ENCODE data around the gene FLNB. TPM values are rescaled to one million over a fixed set of nuclear protein-coding genes. Genes with fewer than 3 reads are reported as not detected.

FLNB gene
- total RNA-seq, 1 donor from 2014 or later = 115 TPM

DNA sequence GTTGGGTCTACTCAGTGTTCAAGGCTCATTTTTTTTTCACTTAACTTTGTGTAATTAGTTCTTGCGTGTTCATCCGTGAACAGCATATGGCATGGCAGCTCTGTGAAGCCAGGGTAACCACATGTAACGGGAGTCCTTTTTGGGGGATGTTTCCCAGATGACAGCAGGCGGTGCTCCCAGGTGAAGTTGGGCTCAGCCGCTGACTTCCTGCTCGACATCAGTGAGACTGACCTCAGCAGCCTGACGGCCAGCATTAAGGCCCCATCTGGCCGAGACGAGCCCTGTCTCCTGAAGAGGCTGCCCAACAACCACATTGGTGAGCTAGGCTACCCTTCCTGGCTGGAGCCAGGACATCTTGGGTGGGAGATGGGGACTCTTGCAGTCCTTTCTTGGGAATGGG lies 139.8 kb downstream of the FLNB start:
- TF ChIP-seq, protein P1, sequence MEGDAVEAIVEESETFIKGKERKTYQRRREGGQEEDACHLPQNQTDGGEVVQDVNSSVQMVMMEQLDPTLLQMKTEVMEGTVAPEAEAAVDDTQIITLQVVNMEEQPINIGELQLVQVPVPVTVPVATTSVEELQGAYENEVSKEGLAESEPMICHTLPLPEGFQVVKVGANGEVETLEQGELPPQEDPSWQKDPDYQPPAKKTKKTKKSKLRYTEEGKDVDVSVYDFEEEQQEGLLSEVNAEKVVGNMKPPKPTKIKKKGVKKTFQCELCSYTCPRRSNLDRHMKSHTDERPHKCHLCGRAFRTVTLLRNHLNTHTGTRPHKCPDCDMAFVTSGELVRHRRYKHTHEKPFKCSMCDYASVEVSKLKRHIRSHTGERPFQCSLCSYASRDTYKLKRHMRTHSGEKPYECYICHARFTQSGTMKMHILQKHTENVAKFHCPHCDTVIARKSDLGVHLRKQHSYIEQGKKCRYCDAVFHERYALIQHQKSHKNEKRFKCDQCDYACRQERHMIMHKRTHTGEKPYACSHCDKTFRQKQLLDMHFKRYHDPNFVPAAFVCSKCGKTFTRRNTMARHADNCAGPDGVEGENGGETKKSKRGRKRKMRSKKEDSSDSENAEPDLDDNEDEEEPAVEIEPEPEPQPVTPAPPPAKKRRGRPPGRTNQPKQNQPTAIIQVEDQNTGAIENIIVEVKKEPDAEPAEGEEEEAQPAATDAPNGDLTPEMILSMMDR (IDR thresholded peaks at IDR 0.05) = no peak
- Histone ChIP-seq H3K27me3 (no peaks in the 10 kb centered on the region), H3K9me3 (no peaks in the 10 kb centered on the region), H3K36me3 (peaks cover 51% of the 10 kb centered on the region), H3K4me1 (no peaks in the 10 kb centered on the region), H3K4me3 (no peak overlapping the region), H3K27ac (no peak overlapping the region)
- no peak for ATAC-seq
- DNase-seq = no peak
- intact Hi-C loops (cut with DNase I) = no loop called here

DNA sequence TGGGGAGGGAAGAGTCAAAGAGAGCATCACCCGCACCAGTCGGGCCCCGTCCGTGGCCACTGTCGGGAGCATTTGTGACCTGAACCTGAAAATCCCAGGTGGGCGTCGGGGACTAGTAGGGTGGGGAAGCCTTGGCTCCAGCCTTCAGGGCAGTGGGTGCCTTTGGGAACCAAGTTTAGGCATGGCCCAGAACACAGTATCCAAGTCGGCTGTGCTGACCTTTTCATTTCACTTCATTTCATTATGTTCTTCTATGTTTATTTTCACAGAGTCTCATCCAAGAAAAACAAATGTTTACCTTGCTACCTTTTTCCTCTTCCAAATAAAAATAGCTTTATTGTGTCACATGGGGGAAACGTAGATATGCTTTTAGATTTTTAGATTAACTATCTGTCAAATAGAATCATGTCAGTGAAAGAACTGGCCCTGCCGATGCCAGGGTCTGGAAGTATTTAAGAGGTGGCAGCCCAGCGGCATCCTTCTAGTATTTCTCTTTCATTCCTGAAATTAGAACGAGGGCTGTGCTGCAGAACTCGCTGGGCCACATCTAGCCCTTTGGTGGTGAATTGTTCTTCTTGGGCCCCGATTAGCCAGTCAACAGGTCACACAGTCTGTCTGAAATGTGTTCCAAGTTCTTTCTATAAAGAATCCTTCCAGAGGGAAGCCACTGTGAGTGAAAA lies 142.0 kb downstream of the FLNB start:
- peaks cover 67% of the 10 kb centered on the region for H3K36me3 ChIP-seq
- H3K4me1 ChIP-seq = no peaks in the 10 kb centered on the region
- ATAC-seq = no peak
- no peaks in the 10 kb centered on the region for H3K27me3 ChIP-seq
- no peaks in the 10 kb centered on the region for H3K9me3 ChIP-seq
- no peak overlapping the region for H3K27ac ChIP-seq
- no peak overlapping the region for H3K4me3 ChIP-seq
- TF ChIP-seq, protein P1 (IDR thresholded peaks at IDR 0.05) = no peak
- DNase-seq = no peak
- intact Hi-C loops (cut with DNase I) = no loop called here

DNA sequence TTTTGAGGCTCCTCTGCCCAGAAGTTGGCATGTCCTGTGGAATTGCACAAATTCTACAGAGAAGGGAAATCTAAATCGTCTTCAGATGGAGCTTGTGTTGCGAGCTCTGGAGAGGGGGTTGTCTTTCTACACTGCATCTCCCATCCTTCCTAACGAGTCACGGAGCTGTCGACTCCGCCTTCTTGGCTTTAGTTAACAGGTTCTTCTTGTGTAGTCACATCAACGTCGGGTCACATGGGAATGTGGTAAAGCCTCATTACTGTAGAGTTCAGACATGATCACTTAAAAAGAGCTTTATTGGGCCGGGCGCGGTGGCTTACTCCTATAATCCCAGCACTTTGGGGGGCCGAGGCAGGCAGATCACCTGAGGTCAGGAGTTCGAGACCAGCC lies 142.6 kb downstream of the FLNB start:
- ATAC-seq (no peak), DNase-seq (no peak)
- Histone ChIP-seq H3K4me1 (no peaks in the 10 kb centered on the region), H3K4me3 (no peak overlapping the region), H3K9me3 (no peaks in the 10 kb centered on the region), H3K36me3 (peaks cover 71% of the 10 kb centered on the region), H3K27ac (no peak overlapping the region), H3K27me3 (no peaks in the 10 kb centered on the region)
- intact Hi-C loops (cut with DNase I) = no loop called here
- TF ChIP-seq, protein P1 (IDR thresholded peaks at IDR 0.05) = no peak

DNA sequence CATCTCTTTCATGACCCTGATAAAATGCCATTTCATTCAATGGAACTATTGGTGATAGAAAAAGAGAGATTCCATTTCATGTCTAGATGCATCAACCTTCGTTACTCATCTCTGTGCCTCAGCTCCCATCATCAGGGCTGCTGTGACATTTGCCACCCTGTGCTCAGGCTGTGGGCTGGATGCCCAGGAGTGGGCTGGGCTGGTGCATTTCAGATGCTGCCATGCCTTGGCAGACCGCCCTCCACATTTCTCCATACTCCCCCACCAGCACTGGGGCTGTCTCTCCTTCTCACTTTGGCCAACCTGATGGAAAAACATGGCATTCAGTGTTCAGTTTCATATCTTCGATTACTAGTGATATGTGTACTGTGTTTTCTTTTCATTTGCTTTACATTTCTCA lies 143.4 kb downstream of the FLNB start:
- intact Hi-C loops (cut with DNase I) = no loop called here
- Histone ChIP-seq H3K4me3 (no peak overlapping the region), H3K4me1 (no peaks in the 10 kb centered on the region), H3K36me3 (peaks cover 71% of the 10 kb centered on the region), H3K27ac (no peak overlapping the region), H3K27me3 (no peaks in the 10 kb centered on the region), H3K9me3 (no peaks in the 10 kb centered on the region)
- TF ChIP-seq, protein P1 (IDR thresholded peaks at IDR 0.05) = no peak
- DNase-seq (no peak), ATAC-seq (no peak)

DNA sequence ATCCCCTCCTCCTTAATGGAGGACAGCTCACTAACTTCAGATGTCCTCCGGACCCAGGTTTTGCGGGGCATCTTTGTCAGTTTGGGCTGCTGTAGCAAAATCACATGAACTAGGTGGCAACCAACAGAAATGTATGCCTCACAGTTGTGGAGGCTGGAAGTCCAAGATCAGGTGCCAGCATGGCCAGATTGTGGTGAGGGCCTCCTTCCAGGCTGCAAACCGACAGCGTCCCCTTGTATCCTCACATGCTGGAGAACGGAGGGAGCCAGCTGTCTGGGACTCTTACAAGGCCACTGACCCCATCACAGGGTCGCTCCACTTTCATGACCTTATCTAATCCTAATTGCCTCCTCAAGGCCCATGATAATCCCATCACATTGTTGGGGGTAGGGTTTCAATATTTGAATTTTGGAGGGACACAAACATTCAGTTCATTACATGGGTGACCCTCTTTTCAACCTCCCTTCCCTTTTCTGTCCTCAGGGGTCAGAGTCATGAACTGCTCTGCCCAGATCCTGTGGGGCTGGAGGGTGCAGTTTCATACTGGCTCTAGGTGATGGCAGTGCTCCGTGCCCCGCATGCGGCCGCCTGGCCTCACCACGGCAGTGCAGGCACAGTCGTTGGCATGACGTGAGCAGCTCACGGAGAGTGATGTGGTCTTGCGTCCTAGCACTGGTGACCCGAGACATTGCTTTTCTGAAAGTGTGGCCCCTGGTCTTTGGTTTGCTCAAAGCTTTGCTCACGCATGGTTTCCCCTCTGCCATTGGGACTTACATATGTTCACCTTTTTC lies 144.2 kb downstream of the FLNB start:
- Histone ChIP-seq H3K27ac (no peak overlapping the region), H3K4me1 (no peaks in the 10 kb centered on the region), H3K9me3 (no peaks in the 10 kb centered on the region), H3K4me3 (no peak overlapping the region), H3K36me3 (peaks cover 72% of the 10 kb centered on the region), H3K27me3 (no peaks in the 10 kb centered on the region)
- intact Hi-C loops (cut with DNase I) = no loop called here
- DNase-seq (no peak), ATAC-seq (no peak)
- TF ChIP-seq, protein P1 (IDR thresholded peaks at IDR 0.05) = no peak

Data from upper lobe of right lung (tissue), 1 donor.